H9 (cell line): ENCODE results near the gene ATP6V0E1. TPM values are rescaled to one million over a fixed set of nuclear protein-coding genes. Genes with fewer than 3 reads are reported as not detected.

Experiments
- DNase-seq: peaks from one replicate; pipeline ENCODE4 v3.0.0-alpha.2; 2017
- H2AFZ ChIP-seq: one replicate; pipeline ENCODE4 v1.6.1; 2013; ENCODE audit warnings: mild to moderate bottlenecking, low read length, control low read depth, moderate library complexity
- H2AK5ac ChIP-seq: 2 replicates; pipeline ENCODE4 v1.6.1; 2013; ENCODE audit warnings: low read length, control low read depth, mixed read lengths; ENCODE audit not compliant: insufficient read length
- H2BK120ac ChIP-seq: one replicate; pipeline ENCODE4 v1.6.1; 2013; ENCODE audit warnings: low read depth, mild to moderate bottlenecking, low read length, control low read depth, inconsistent platforms; ENCODE audit not compliant: poor library complexity, severe bottlenecking
- H2BK12ac ChIP-seq: 2 replicates; pipeline ENCODE4 v1.6.1; 2013; ENCODE audit warnings: low read length, control low read depth, mixed read lengths, low read depth; ENCODE audit not compliant: insufficient read length
- H2BK15ac ChIP-seq: 2 replicates; pipeline ENCODE4 v1.6.1; 2013; ENCODE audit warnings: low read depth, low read length, control low read depth
- H2BK20ac ChIP-seq: one replicate; pipeline ENCODE4 v1.6.1; 2013; ENCODE audit warnings: low read depth, mild to moderate bottlenecking, low read length, control low read depth, inconsistent platforms; ENCODE audit not compliant: poor library complexity, severe bottlenecking
- H2BK5ac ChIP-seq: 2 replicates; pipeline ENCODE4 v1.6.1; 2013; ENCODE audit warnings: low read length, control low read depth, mixed read lengths; ENCODE audit not compliant: insufficient read length
- H3K14ac ChIP-seq: 2 replicates; pipeline ENCODE4 v1.6.1; 2013; ENCODE audit warnings: low read length, control low read depth; ENCODE audit not compliant: insufficient read depth
- H3K18ac ChIP-seq: 2 replicates; pipeline ENCODE4 v1.6.1; 2013; ENCODE audit warnings: low read depth, mild to moderate bottlenecking, mixed read lengths, low read length, control low read depth; ENCODE audit not compliant: insufficient read length
- H3K23ac ChIP-seq: 2 replicates; pipeline ENCODE4 v1.6.1; 2013; ENCODE audit warnings: low read length, control low read depth, mixed read lengths, low read depth; ENCODE audit not compliant: insufficient read length
- H3K23me2 ChIP-seq: 2 replicates; pipeline ENCODE4 v1.6.1; 2013; ENCODE audit warnings: low read depth, mild to moderate bottlenecking, mixed read lengths, low read length, control low read depth; ENCODE audit not compliant: insufficient read length, poor library complexity, severe bottlenecking
- H3K27ac ChIP-seq: 2 replicates; pipeline ENCODE4 v1.5.1; 2013; ENCODE audit warnings: low read length, control low read depth, mixed read lengths, low read depth; ENCODE audit not compliant: insufficient read length
- H3K27me3 ChIP-seq: 2 replicates; pipeline ENCODE4 v1.6.1; 2013; ENCODE audit warnings: low read length, control low read depth, inconsistent platforms; ENCODE audit not compliant: insufficient read depth
- H3K4ac ChIP-seq: 2 replicates; pipeline ENCODE4 v1.6.1; 2013; ENCODE audit warnings: low read depth, mild to moderate bottlenecking, control low read depth, inconsistent platforms, low read length, moderate library complexity
- H3K4me1 ChIP-seq: 2 replicates; pipeline ENCODE4 v1.6.1; 2013; ENCODE audit warnings: low read length, control low read depth, inconsistent platforms; ENCODE audit not compliant: insufficient read depth
- H3K4me2 ChIP-seq: 2 replicates; pipeline ENCODE4 v1.6.1; 2013; ENCODE audit warnings: low read length, control low read depth, mixed read lengths; ENCODE audit not compliant: insufficient read length, insufficient read depth
- H3K56ac ChIP-seq: 2 replicates; pipeline ENCODE4 v1.6.1; 2013; ENCODE audit warnings: low read depth, mild to moderate bottlenecking, mixed read lengths, low read length, control low read depth; ENCODE audit not compliant: insufficient read length
- H3K79me1 ChIP-seq: 2 replicates; pipeline ENCODE4 v1.6.1; 2013; ENCODE audit warnings: low read depth, mild to moderate bottlenecking, moderate library complexity, low read length, control low read depth, inconsistent platforms; ENCODE audit not compliant: insufficient read depth, poor library complexity, severe bottlenecking
- H3K79me2 ChIP-seq: 2 replicates; pipeline ENCODE4 v1.6.1; 2013; ENCODE audit warnings: low read length, control low read depth, inconsistent platforms; ENCODE audit not compliant: insufficient read depth
- H3K9ac ChIP-seq: 2 replicates; pipeline ENCODE4 v1.6.1; 2013; ENCODE audit warnings: low read length, control low read depth, mixed read lengths; ENCODE audit not compliant: insufficient read length; ENCODE audit errors: extremely low read depth
- H3K9me3 ChIP-seq: one replicate; pipeline ENCODE4 v1.6.1; 2013; ENCODE audit warnings: low read depth, low read length, inconsistent platforms; ENCODE audit not compliant: control insufficient read depth
- H3T11ph ChIP-seq: one replicate; pipeline ENCODE4 v1.6.1; 2013; ENCODE audit warnings: mild to moderate bottlenecking, low read length, control low read depth, inconsistent platforms
- H4K20me1 ChIP-seq: one replicate; pipeline ENCODE4 v1.6.1; 2013; ENCODE audit not compliant: control insufficient read depth, insufficient read length, insufficient read depth
- H4K5ac ChIP-seq: 2 replicates; pipeline ENCODE4 v1.6.1; 2013; ENCODE audit warnings: low read depth, mild to moderate bottlenecking, mixed read lengths, low read length, control low read depth; ENCODE audit not compliant: insufficient read length
- H4K8ac ChIP-seq: replicated peaks from 2 replicates; pipeline ENCODE4 v1.6.1; 2013; ENCODE audit warnings: low read length, control low read depth, mixed read lengths, low read depth; ENCODE audit not compliant: insufficient read length
- H4K91ac ChIP-seq: 2 replicates; pipeline ENCODE4 v1.6.1; 2013; ENCODE audit warnings: low read depth, mild to moderate bottlenecking, moderate library complexity, mixed read lengths, low read length, control low read depth; ENCODE audit not compliant: insufficient read length
- H3K27ac Mint-ChIP-seq, 3 experiments: 2 replicates in 2 of 3; 3 replicates in 1 of 3; pipeline ENCODE4 v1.8.0; 2020 to 2021; ENCODE audit warnings: mixed read lengths in 3 of 3, mild to moderate bottlenecking in 1 of 3, moderate library complexity in 1 of 3
- H3K27me3 Mint-ChIP-seq: 2 replicates; pipeline ENCODE4 v1.8.0; 2021; ENCODE audit warnings: low read depth, mild to moderate bottlenecking, moderate library complexity, mixed read lengths
- H3K36me3 Mint-ChIP-seq, 3 experiments: 2 replicates in 2 of 3; 3 replicates in 1 of 3; pipeline ENCODE4 v1.8.0; 2020 to 2021; ENCODE audit warnings: low read depth in 3 of 3, mixed read lengths in 3 of 3; ENCODE audit not compliant: insufficient read depth in 1 of 3
- H3K4me1 Mint-ChIP-seq, 2 experiments: 2 replicates each; pipeline ENCODE4 v1.8.0; 2020; ENCODE audit warnings: mixed read lengths in 2 of 2
- H3K4me3 Mint-ChIP-seq, 2 experiments: 2 replicates in 1 of 2; 3 replicates in 1 of 2; pipeline ENCODE4 v1.8.0; 2020 to 2021; ENCODE audit warnings: mild to moderate bottlenecking in 2 of 2, mixed read lengths in 2 of 2, moderate library complexity in 1 of 2
- H3K9me3 Mint-ChIP-seq, 2 experiments: 2 replicates in 1 of 2; 3 replicates in 1 of 2; pipeline ENCODE4 v1.8.0; 2020; ENCODE audit warnings: mild to moderate bottlenecking in 2 of 2, mixed read lengths in 2 of 2, moderate library complexity in 1 of 2
- WGBS: extraction: QIAGEN DNeasy Blood & Tissue Kit; methylation state at CpG from one replicate; pipeline ENCODE4 v1.1.7; 2013; ENCODE audit warnings: missing lambda C conversion rate, low lambda C conversion rate, mixed read lengths; ENCODE audit not compliant: insufficient read length; ENCODE audit errors: extremely low coverage; 5-methylcytosine and 5-hydroxymethylcytosine counted together
- total RNA-seq: library from RNA; stranded (reverse); gene quantifications from 2 replicates; pipeline ENCODE4 v1.2.1, GENCODE V29; 2021
- TF ChIP-seq, protein P1 (sequence below): fragments of 200-600 bp; sonication (generic); conservative IDR thresholded peaks from 3 replicates; pipeline ENCODE4 v1.8.0; 2021; ENCODE audit warnings: antibody characterized with exemption, mild to moderate bottlenecking

The ATP6V0E1 gene
- total RNA-seq, 1 experiment from 2014 or later: 101 TPM

DNA sequence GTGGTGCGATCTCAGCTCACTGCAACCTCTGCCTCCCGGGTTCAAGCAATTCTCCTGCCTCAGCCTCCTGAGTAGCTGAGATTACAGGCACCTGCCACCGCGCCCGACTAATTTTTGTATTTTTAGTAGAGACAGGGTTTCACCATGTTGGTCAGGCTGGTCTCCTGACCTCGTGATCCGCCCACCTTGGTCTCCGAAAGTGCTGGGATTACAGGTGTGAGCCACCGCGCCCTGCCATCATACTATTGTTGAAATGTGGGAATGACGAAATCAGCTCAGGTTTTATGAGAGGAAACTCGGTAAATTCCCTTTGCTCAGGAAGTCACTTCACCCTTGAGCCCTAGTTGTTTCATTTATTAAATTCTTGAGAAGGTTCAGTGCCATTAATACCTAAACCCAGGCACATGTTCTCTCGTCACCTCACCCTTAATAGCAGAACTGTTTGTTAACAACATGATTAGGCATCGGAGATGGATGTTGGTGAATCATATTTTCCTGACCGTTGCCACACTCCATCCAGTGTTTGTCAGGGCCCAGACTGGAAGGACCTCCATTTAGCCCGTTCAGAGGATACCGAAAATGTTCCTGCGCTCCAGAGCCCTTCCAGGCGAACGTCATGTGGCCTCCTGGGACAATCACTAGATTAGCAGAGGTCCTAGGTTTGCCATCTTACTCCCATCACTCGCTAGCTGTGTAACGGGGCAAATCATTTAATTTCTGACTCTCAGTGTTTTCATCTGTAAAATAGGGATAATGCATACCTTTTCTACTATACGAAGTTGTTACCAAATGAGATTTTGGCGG lies 52.5 kb downstream of the ATP6V0E1 start:
- Histone ChIP-seq H3K4me1 (no peaks in the 10 kb centered on the region), H3K79me1 (no peaks in the 10 kb centered on the region), H3K9ac (no peak overlapping the region), H3K4ac (no peak overlapping the region), H3K23ac (no peak overlapping the region), H4K91ac (no peak overlapping the region), H3K27ac (no peak overlapping the region), H3K18ac (no peak overlapping the region), H3K23me2 (no peaks in the 10 kb centered on the region), H2BK120ac (no peak overlapping the region), H2BK12ac (no peak overlapping the region), H3K4me2 (no peak overlapping the region), H3K56ac (no peak overlapping the region), H4K5ac (no peak overlapping the region), H3T11ph (no peak overlapping the region), H2BK15ac (no peak overlapping the region), H3K9me3 (no peaks in the 10 kb centered on the region), H3K79me2 (no peaks in the 10 kb centered on the region), H2BK20ac (no peak overlapping the region), H2AK5ac (no peak overlapping the region), H2BK5ac (no peak overlapping the region), H3K14ac (no peak overlapping the region), H2AFZ (no peak overlapping the region), H4K8ac (no peak overlapping the region), H3K27me3 (no peaks in the 10 kb centered on the region), H4K20me1 (no peaks in the 10 kb centered on the region)
- no peaks in the 10 kb centered on the region for H3K4me1 Mint-ChIP-seq
- H3K36me3 Mint-ChIP-seq: peaks cover 0 to 15% (median 9%) of the 10 kb centered on the region in 3 experiments; a peak in 6 of 7 replicates
- no peak for DNase-seq
- peaks cover 3% of the 10 kb centered on the region in 2 experiments; a peak in 3 of 5 replicates for H3K9me3 Mint-ChIP-seq
- no peak overlapping the region for H3K27ac Mint-ChIP-seq
- H3K27me3 Mint-ChIP-seq: no peaks in the 10 kb centered on the region
- TF ChIP-seq, protein P1, sequence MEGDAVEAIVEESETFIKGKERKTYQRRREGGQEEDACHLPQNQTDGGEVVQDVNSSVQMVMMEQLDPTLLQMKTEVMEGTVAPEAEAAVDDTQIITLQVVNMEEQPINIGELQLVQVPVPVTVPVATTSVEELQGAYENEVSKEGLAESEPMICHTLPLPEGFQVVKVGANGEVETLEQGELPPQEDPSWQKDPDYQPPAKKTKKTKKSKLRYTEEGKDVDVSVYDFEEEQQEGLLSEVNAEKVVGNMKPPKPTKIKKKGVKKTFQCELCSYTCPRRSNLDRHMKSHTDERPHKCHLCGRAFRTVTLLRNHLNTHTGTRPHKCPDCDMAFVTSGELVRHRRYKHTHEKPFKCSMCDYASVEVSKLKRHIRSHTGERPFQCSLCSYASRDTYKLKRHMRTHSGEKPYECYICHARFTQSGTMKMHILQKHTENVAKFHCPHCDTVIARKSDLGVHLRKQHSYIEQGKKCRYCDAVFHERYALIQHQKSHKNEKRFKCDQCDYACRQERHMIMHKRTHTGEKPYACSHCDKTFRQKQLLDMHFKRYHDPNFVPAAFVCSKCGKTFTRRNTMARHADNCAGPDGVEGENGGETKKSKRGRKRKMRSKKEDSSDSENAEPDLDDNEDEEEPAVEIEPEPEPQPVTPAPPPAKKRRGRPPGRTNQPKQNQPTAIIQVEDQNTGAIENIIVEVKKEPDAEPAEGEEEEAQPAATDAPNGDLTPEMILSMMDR: no peak
- H3K4me3 Mint-ChIP-seq: no peak overlapping the region
- WGBS: no CpG with 5 or more reads among the region's 24 CpGs
